Keratinocyte (primary cell): ENCODE measurements around the gene ERC2. TPM values are rescaled to one million over a fixed set of nuclear protein-coding genes. Genes with fewer than 3 reads are reported as not detected.

Experiments used
- DNase-seq: peaks from one replicate; pipeline ENCODE4 v3.0.0-alpha.2; 2011; ENCODE audit warnings: low read depth, missing footprints, low spot score
- FAIRE-seq: peaks from 2 replicates; lab custom pipeline; 2011; peaks lifted over from hg19 to GRCh38; lab: Jason Lieb, UNC
- H2AFZ ChIP-seq: 2 replicates; pipeline ENCODE4 v1.6.0; 2012; ENCODE audit warnings: low read length, control low read depth, inconsistent platforms; ENCODE audit not compliant: control insufficient read depth
- H3K27ac ChIP-seq: 2 replicates; pipeline ENCODE4 v1.5.1; 2011; ENCODE audit warnings: low read length; ENCODE audit not compliant: control insufficient read depth, insufficient read depth
- H3K27me3 ChIP-seq: 3 replicates; pipeline ENCODE4 v1.6.0; 2011; ENCODE audit warnings: low read length; ENCODE audit not compliant: control insufficient read depth, insufficient read depth; ENCODE audit errors: extremely low read depth
- H3K36me3 ChIP-seq, 2 experiments: 2 replicates in 1 of 2; 3 replicates in 1 of 2; pipeline ENCODE4 v1.5.1; 2011; ENCODE audit warnings: low read length in 2 of 2, mild to moderate bottlenecking in 1 of 2; ENCODE audit not compliant: control insufficient read depth in 2 of 2, insufficient read depth in 2 of 2; ENCODE audit errors: extremely low read depth in 1 of 2
- H3K4me1 ChIP-seq: 3 replicates; pipeline ENCODE4 v1.5.1; 2011; ENCODE audit warnings: low read length; ENCODE audit not compliant: control insufficient read depth, insufficient read depth; ENCODE audit errors: extremely low read depth
- H3K4me2 ChIP-seq: 3 replicates; pipeline ENCODE4 v1.6.0; 2011; ENCODE audit warnings: low read depth, low read length; ENCODE audit not compliant: control insufficient read depth, insufficient read depth; ENCODE audit errors: extremely low read depth
- H3K4me3 ChIP-seq, 3 experiments: fragments of 200-600 bp in 1 of 3; sonication (generic) in 1 of 3; 2 replicates in 2 of 3; 3 replicates in 1 of 3; pipeline ENCODE4 v1.5.1; 2011 to 2016; ENCODE audit warnings: low read length in 3 of 3, mild to moderate bottlenecking in 3 of 3, control low read depth in 2 of 3, inconsistent platforms in 1 of 3, low read depth in 1 of 3, mixed read lengths in 1 of 3, mixed run types in 1 of 3, moderate library complexity in 1 of 3; ENCODE audit not compliant: control insufficient read depth in 2 of 3, insufficient read depth in 2 of 3; ENCODE audit errors: extremely low read depth in 1 of 3
- H3K79me2 ChIP-seq: 2 replicates; pipeline ENCODE4 v1.6.0; 2012; ENCODE audit warnings: low read length; ENCODE audit not compliant: control insufficient read depth, insufficient read depth
- H3K9ac ChIP-seq: 3 replicates; pipeline ENCODE4 v1.6.0; 2011; ENCODE audit warnings: low read length; ENCODE audit not compliant: control insufficient read depth, insufficient read depth; ENCODE audit errors: extremely low read depth
- H3K9me1 ChIP-seq: 3 replicates; pipeline ENCODE4 v1.6.0; 2011; ENCODE audit warnings: low read length; ENCODE audit not compliant: control insufficient read depth, insufficient read depth; ENCODE audit errors: extremely low read depth
- H3K9me3 ChIP-seq: 2 replicates; pipeline ENCODE4 v1.5.1; 2012; ENCODE audit warnings: low read depth, low read length; ENCODE audit not compliant: control insufficient read depth
- H4K20me1 ChIP-seq: 3 replicates; pipeline ENCODE4 v1.6.0; 2011; ENCODE audit warnings: low read length; ENCODE audit not compliant: control insufficient read depth, insufficient read depth; ENCODE audit errors: extremely low read depth
- EZH2 ChIP-seq: IDR thresholded peaks from one replicate; pipeline ENCODE4 v1.6.1; 2012; ENCODE audit warnings: inconsistent platforms, mild to moderate bottlenecking, low read length, moderate library complexity
- dilution Hi-C: fragments of 300-500 bp; cut with MboI; formaldehyde crosslinking; loops from one replicate; pipeline ENCODE4 v1.7.0; 2020; ENCODE audit warnings: low sequenced_read_pairs; ENCODE audit not compliant: extremely low pct_ligation_motif_present
- polyA plus RNA-seq, 5 experiments: library from polyadenylated mRNA; depleted of rRNA in 3 of 5; stranded (reverse) in 3 of 5; stranded (forward) in 1 of 5; unstranded in 1 of 5; fragments of >200 nt; gene quantifications; 1 replicate in 1 of 5; 2 replicates in 3 of 5; 3 replicates in 1 of 5; pipeline versions ENCODE4 v1.2.1 to v1.2.3, GENCODE V29; 2011 to 2012; ENCODE audit warnings: missing spikeins in 2 of 5, low read depth in 1 of 5, low replicate concordance in 1 of 5
- TF ChIP-seq, protein P1 (sequence below), 3 experiments: IDR thresholded peaks in 1 of 3; conservative IDR thresholded peaks in 1 of 3; optimal IDR thresholded peaks in 1 of 3; 2 replicates in 2 of 3; 3 replicates in 1 of 3; pipeline versions ENCODE3 to v1.5.1; 2011; ENCODE audit warnings: low read length in 3 of 3, mild to moderate bottlenecking in 3 of 3, moderate library complexity in 2 of 3, control low read depth in 1 of 3, inconsistent platforms in 1 of 3; ENCODE audit not compliant: insufficient read depth in 2 of 3; ENCODE audit errors: extremely low read depth in 1 of 3

The ERC2 gene
- polyA plus RNA-seq, 1 donor (not counting 4 experiments of a cell fraction or from before 2014, with no cell fraction given), result 0.08 TPM

DNA sequence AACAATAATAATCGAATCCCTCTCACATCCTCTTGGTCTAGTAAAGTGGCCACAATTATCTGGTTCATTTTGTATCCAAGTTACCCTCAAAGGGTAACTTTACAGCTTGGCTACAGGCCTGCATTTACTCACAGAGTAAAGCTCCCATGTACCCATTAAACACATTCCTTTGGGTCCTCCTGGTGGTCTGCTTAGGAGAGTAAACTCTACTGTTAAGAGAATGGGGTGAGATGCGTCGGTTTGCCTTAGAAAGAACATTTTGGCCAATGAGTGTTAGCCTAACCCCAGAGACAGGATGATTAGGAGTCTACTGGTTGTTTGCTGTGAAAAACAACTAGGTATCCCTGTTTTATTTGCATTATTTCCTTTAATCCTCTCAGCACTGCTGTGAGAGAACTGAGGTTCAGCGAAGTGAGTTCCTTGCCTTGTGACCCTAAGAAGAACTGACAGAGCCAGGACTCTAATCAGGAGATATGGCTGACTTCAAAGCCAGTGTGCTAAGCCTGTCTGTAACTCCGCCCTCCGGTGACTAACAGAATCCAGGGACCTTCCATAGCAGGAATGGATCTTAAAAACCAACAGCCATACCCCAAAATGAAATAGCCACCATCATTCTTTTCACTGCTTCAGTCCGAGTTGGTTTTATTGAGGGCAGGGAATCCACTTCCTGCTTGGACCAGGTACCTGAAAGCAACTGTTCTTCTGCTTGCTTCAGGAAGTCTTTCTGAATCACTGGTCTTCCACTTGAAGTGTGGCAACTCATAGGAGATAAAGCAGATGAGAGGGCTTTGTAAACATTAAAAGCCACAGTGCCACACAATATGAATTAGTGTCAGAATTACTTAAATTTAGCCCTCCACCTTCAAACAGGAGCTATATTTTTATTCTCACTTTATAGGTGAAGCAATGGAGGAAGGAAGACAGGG is 663.8 kb downstream of the ERC2 start:
- H3K79me2 ChIP-seq, result no peaks in the 10 kb centered on the region
- DNase-seq, result no peak
- H3K27ac ChIP-seq, result no peak overlapping the region
- no peaks in the 10 kb centered on the region for H4K20me1 ChIP-seq
- H3K9me3 ChIP-seq, result no peaks in the 10 kb centered on the region
- no peak overlapping the region for H2AFZ ChIP-seq
- H3K36me3 ChIP-seq, result no peaks in the 10 kb centered on the region
- no peak overlapping the region for H3K4me3 ChIP-seq
- dilution Hi-C loops, result no loop called here
- no peak overlapping the region for H3K4me2 ChIP-seq
- H3K9me1 ChIP-seq, result no peaks in the 10 kb centered on the region
- TF ChIP-seq, protein P1, sequence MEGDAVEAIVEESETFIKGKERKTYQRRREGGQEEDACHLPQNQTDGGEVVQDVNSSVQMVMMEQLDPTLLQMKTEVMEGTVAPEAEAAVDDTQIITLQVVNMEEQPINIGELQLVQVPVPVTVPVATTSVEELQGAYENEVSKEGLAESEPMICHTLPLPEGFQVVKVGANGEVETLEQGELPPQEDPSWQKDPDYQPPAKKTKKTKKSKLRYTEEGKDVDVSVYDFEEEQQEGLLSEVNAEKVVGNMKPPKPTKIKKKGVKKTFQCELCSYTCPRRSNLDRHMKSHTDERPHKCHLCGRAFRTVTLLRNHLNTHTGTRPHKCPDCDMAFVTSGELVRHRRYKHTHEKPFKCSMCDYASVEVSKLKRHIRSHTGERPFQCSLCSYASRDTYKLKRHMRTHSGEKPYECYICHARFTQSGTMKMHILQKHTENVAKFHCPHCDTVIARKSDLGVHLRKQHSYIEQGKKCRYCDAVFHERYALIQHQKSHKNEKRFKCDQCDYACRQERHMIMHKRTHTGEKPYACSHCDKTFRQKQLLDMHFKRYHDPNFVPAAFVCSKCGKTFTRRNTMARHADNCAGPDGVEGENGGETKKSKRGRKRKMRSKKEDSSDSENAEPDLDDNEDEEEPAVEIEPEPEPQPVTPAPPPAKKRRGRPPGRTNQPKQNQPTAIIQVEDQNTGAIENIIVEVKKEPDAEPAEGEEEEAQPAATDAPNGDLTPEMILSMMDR (optimal IDR thresholded peaks at IDR 0.05 in 1 of 3, IDR thresholded peaks at IDR 0.05 in 1 of 3, conservative IDR thresholded peaks at IDR 0.05 in 1 of 3; ENCODE audit: extremely low read depth in 1 of 3, insufficient read depth in 2 of 3, low read length in 3 of 3), result no peak
- no peak for TF ChIP-seq EZH2
- FAIRE-seq, result no peak
- no peaks in the 10 kb centered on the region for H3K4me1 ChIP-seq
- no peaks in the 10 kb centered on the region for H3K27me3 ChIP-seq
- H3K9ac ChIP-seq, result no peak overlapping the region

- DNase-seq (no peak), FAIRE-seq (no peak)
- dilution Hi-C loops, result no loop called here
- no peaks in the 10 kb centered on the region for H3K79me2 ChIP-seq
- no peak overlapping the region for H3K4me3 ChIP-seq
- no peak overlapping the region for H3K27ac ChIP-seq
- no peak overlapping the region for H2AFZ ChIP-seq
- H3K4me1 ChIP-seq, result no peaks in the 10 kb centered on the region
- no peaks in the 10 kb centered on the region for H3K9me3 ChIP-seq
- no peaks in the 10 kb centered on the region for H3K9me1 ChIP-seq
- H3K9ac ChIP-seq, result no peak overlapping the region
- no peaks in the 10 kb centered on the region for H4K20me1 ChIP-seq
- TF ChIP-seq, protein P1 (optimal IDR thresholded peaks at IDR 0.05 in 1 of 3, IDR thresholded peaks at IDR 0.05 in 1 of 3, conservative IDR thresholded peaks at IDR 0.05 in 1 of 3; ENCODE audit: extremely low read depth in 1 of 3, insufficient read depth in 2 of 3, low read length in 3 of 3), result no peak
- no peak for TF ChIP-seq EZH2
- H3K4me2 ChIP-seq, result no peak overlapping the region
- no peaks in the 10 kb centered on the region for H3K27me3 ChIP-seq
- H3K36me3 ChIP-seq, result no peaks in the 10 kb centered on the region
Measured at GRCh38 chr3:55802816-55803215, 665.5 kb downstream of the ERC2 start.
